HL-60 (cell line): Measurements from ENCODE around the gene PLD6.

Source experiments
- GABPA ChIP-seq: IDR thresholded peaks from 2 replicates; pipeline ENCODE4 v1.6.1; 2012; ENCODE audit warnings: low read depth
- POLR2AphosphoS5 ChIP-seq: IDR thresholded peaks from 2 replicates; pipeline ENCODE4 v1.6.1; 2012; ENCODE audit warnings: low read depth
- SPI1 ChIP-seq: IDR thresholded peaks from 2 replicates; pipeline ENCODE4 v1.6.1; 2012; ENCODE audit warnings: low read depth, mild to moderate bottlenecking, borderline replicate concordance
- TF ChIP-seq, protein P1 (sequence below): IDR thresholded peaks from one replicate; pipeline ENCODE4 v1.5.1; 2011; ENCODE audit warnings: low read length, control low read depth, inconsistent platforms; ENCODE audit not compliant: insufficient read depth
- TF ChIP-seq, protein P2 (sequence below): IDR thresholded peaks from 2 replicates; pipeline ENCODE4 v1.6.1; 2012; ENCODE audit warnings: low read depth; ENCODE audit not compliant: insufficient replicate concordance

DNA sequence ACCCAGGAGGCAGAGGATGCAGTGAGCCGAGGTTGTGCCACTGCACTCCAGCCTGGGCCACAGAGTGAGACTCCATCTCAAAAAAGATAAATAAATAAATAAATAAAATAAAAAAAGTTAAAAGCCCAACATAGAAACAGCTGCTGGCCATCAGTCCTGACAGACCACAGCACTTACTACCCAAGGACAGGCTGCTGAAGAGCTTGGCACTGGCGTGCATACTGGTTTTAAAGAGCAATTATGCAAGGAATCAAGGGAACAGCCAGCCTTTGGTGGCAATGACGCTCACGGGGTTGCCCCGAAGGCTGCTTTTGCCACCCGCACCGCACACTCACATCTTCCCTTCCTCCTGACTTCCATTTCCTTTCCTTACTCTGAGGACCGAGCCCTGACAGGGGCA, 4.2 kb downstream of the PLD6 start:
- TF ChIP-seq, protein P1, sequence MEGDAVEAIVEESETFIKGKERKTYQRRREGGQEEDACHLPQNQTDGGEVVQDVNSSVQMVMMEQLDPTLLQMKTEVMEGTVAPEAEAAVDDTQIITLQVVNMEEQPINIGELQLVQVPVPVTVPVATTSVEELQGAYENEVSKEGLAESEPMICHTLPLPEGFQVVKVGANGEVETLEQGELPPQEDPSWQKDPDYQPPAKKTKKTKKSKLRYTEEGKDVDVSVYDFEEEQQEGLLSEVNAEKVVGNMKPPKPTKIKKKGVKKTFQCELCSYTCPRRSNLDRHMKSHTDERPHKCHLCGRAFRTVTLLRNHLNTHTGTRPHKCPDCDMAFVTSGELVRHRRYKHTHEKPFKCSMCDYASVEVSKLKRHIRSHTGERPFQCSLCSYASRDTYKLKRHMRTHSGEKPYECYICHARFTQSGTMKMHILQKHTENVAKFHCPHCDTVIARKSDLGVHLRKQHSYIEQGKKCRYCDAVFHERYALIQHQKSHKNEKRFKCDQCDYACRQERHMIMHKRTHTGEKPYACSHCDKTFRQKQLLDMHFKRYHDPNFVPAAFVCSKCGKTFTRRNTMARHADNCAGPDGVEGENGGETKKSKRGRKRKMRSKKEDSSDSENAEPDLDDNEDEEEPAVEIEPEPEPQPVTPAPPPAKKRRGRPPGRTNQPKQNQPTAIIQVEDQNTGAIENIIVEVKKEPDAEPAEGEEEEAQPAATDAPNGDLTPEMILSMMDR = no peak
- no peak for TF ChIP-seq POLR2AphosphoS5
- TF ChIP-seq, protein P2, sequence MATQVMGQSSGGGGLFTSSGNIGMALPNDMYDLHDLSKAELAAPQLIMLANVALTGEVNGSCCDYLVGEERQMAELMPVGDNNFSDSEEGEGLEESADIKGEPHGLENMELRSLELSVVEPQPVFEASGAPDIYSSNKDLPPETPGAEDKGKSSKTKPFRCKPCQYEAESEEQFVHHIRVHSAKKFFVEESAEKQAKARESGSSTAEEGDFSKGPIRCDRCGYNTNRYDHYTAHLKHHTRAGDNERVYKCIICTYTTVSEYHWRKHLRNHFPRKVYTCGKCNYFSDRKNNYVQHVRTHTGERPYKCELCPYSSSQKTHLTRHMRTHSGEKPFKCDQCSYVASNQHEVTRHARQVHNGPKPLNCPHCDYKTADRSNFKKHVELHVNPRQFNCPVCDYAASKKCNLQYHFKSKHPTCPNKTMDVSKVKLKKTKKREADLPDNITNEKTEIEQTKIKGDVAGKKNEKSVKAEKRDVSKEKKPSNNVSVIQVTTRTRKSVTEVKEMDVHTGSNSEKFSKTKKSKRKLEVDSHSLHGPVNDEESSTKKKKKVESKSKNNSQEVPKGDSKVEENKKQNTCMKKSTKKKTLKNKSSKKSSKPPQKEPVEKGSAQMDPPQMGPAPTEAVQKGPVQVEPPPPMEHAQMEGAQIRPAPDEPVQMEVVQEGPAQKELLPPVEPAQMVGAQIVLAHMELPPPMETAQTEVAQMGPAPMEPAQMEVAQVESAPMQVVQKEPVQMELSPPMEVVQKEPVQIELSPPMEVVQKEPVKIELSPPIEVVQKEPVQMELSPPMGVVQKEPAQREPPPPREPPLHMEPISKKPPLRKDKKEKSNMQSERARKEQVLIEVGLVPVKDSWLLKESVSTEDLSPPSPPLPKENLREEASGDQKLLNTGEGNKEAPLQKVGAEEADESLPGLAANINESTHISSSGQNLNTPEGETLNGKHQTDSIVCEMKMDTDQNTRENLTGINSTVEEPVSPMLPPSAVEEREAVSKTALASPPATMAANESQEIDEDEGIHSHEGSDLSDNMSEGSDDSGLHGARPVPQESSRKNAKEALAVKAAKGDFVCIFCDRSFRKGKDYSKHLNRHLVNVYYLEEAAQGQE = no peak
- no peak for TF ChIP-seq SPI1
- TF ChIP-seq GABPA = no peak
